Heart right ventricle (tissue), 16 donors: ENCODE data around the gene TTLL1. TPM values are rescaled to one million over a fixed set of nuclear protein-coding genes. Genes with fewer than 3 reads are reported as not detected.

Experiments used
- ATAC-seq, 8 donors: fragments of 200-7000 bp; cut with Tn5 transposase; one replicate each; pipeline ENCODE4 v1.9.1; 2020; ENCODE audit warnings: mild to moderate bottlenecking in 8 of 8, moderate library complexity in 8 of 8, moderate number of reproducible peaks in 1 of 8
- DNase-seq, 2 donors: peaks; one replicate each; pipeline ENCODE4 v3.0.0-alpha.2; 2020
- H3K27ac ChIP-seq, 10 donors: fragments of 200-600 bp; sonication (generic) in 2 of 10; one replicate each; pipeline versions ENCODE4 v1.5.0 to v1.8.0; 2020 to 2022; ENCODE audit warnings: mild to moderate bottlenecking in 3 of 10
- H3K27me3 ChIP-seq, 7 donors: fragments of 200-600 bp; one replicate each; pipeline ENCODE4 v1.8.0; 2021 to 2022; ENCODE audit warnings: mild to moderate bottlenecking in 2 of 7
- H3K36me3 ChIP-seq, 9 donors: fragments of 200-600 bp; sonication (generic) in 1 of 9; one replicate each; pipeline versions ENCODE4 v1.5.0 to v1.8.0; 2020 to 2022; ENCODE audit warnings: mild to moderate bottlenecking in 2 of 9
- H3K4me1 ChIP-seq, 9 donors: fragments of 200-600 bp; sonication (generic) in 1 of 9; one replicate each; pipeline versions ENCODE4 v1.5.0 to v1.8.0; 2020 to 2022; ENCODE audit warnings: mild to moderate bottlenecking in 4 of 9
- H3K4me3 ChIP-seq, 10 donors: fragments of 200-600 bp; sonication (generic) in 2 of 10; one replicate each; pipeline versions ENCODE4 v1.5.0 to v1.8.0; 2020 to 2022; ENCODE audit warnings: mild to moderate bottlenecking in 7 of 10, moderate library complexity in 2 of 10
- H3K9me3 ChIP-seq, 11 donors: fragments of 200-600 bp in 10 of 11; sonication (generic) in 2 of 11; one replicate each; pipeline versions ENCODE4 v1.5.0 to v1.8.0; 2013 to 2022; ENCODE audit warnings: mild to moderate bottlenecking in 2 of 11, control low read depth in 1 of 11, moderate library complexity in 1 of 11
- CTCF ChIP-seq, 9 donors: fragments of 200-600 bp; sonication (generic) in 2 of 9; IDR thresholded peaks; one replicate each; pipeline versions ENCODE4 v1.5.0 to v1.8.0; 2021 to 2022; ENCODE audit warnings: antibody characterized with exemption in 9 of 9, mild to moderate bottlenecking in 5 of 9, moderate library complexity in 1 of 9
- WGBS, 2 donors: extraction: QIAGEN DNeasy Blood & Tissue Kit; methylation state at CpG; one replicate each; pipeline ENCODE4 v1.1.7; 2013; ENCODE audit warnings: inconsistent platforms in 1 of 2; 5-methylcytosine and 5-hydroxymethylcytosine counted together
- intact Hi-C, 10 donors: fragments of 100-400 bp; cut with DNase I; formaldehyde crosslinking; loops; one replicate each; pipeline versions ENCODE4 v1.11.1 to v1.14.2; 2022
- polyA plus RNA-seq, 2 donors: library from polyadenylated mRNA; stranded (reverse); fragments of 200-250 nt; gene quantifications; one replicate each; pipeline ENCODE4 v1.2.3, GENCODE V29; 2013
- total RNA-seq, 10 donors: library from RNA; stranded (reverse); fragmentation: NEBNext Ultra II Directional in 3 of 10; extraction: Animal tissue kit (Norgen Biotek cat#: 25700) in 3 of 10; gene quantifications; one replicate each; pipeline versions ENCODE4 v1.2.1 to v1.2.4, GENCODE V29; 2021 to 2023
- donor health status: Arrhythmogenic right ventricular cardiomyopathy.
- donor health status: ischemic (EF 13 %, LVEDD 7.1; RV severe dilation, severe dysfunction).
- donor health status: healthy with polysubstance abuse.
- donor health status: DM: no; HTN: yes; CAD: no.
- donor health status: DM: no; HTN: no; CAD: no.
- donor health status: ischemic (EF 25% LVEDD 6.9; RV normal size, moderate dysfunction).
- donor health status: ischemic (EF 25% LVEDD 5.7; RV mildly dilated, moderate dysfunction).
- donor health status: healthy.
- donor health status: DM: yes; HTN: yes; CAD: no.
- donor health status: Ischemic cardiomyopathy.
- donor health status: ischemic (EF 35%, LVEDD 5.7; RV mildly dilated, moderate dysfunction).
- donor health status: nonischemic (EF 11% LVEDD 7.7; RV severe dilation, severe dysfunction).
- donor health status: DM: yes; HTN: yes; CAD: no.
- donor health status: PGD.
- donor health status: ischemic (EF 29% LVEDD 5.4; RV normal size, mild dysfunction).
- donor health status: nonischemic (EF 23%, LVEDD 6.1; RV moderate dilation, normal function).

Gene TTLL1
- total and polyA plus RNA-seq, 12 donors = 4.5 to 14.5 (median 10.6) TPM

GRCh38 chr22:43006016-43006505 is 83.1 kb downstream of the TTLL1 start:
- ATAC-seq = no peak

GRCh38 chr22:43005106-43005505 is 84.1 kb downstream of the TTLL1 start:
- H3K9me3 ChIP-seq = no peaks in the 10 kb centered on the region
- intact Hi-C loops = no loop called here
- H3K27me3 ChIP-seq = no peaks in the 10 kb centered on the region
- peaks cover 22 to 89% (median 69%) of the 10 kb centered on the region in 9 donors for H3K4me1 ChIP-seq
- WGBS, 2 donors = 75 to 83% methylated on average over 2 of the region's 2 CpGs
- ATAC-seq (no peak), DNase-seq (no peak)
- H3K27ac ChIP-seq = peak overlapping the region in 1 of 10 donors; percentile 14
- H3K4me3 ChIP-seq = no peak overlapping the region
- TF ChIP-seq CTCF (IDR thresholded peaks at IDR 0.05) = no peak
- no peaks in the 10 kb centered on the region for H3K36me3 ChIP-seq

More at GRCh38 chr22:43006016-43006505, 83.1 kb downstream of the TTLL1 start:
- Histone ChIP-seq H3K36me3 (no peaks in the 10 kb centered on the region), H3K4me1 (peaks cover 17 to 83% (median 59%) of the 10 kb centered on the region in 9 donors), H3K27me3 (no peaks in the 10 kb centered on the region), H3K4me3 (no peak overlapping the region), H3K9me3 (no peaks in the 10 kb centered on the region), H3K27ac (no peak overlapping the region)
- TF ChIP-seq CTCF (IDR thresholded peaks at IDR 0.05) = no peak
- intact Hi-C loops = no loop called here
- 97 to 99% methylated on average over 5 of the region's 5 CpGs for WGBS, 2 donors
- DNase-seq = no peak

- WGBS, 2 donors = 73 to 74% methylated on average over 13 of the region's 13 CpGs
- ATAC-seq (no peak), DNase-seq (no peak)
- Histone ChIP-seq H3K27ac (peak overlapping the region in 1 of 10 donors; percentile 14), H3K4me3 (no peak overlapping the region), H3K27me3 (no peaks in the 10 kb centered on the region), H3K4me1 (peaks cover 24 to 89% (median 74%) of the 10 kb centered on the region in 9 donors), H3K9me3 (no peaks in the 10 kb centered on the region), H3K36me3 (no peaks in the 10 kb centered on the region)
- intact Hi-C loops = no loop called here
- TF ChIP-seq CTCF (IDR thresholded peaks at IDR 0.05) = no peak
Measured at GRCh38 chr22:43004362-43005035, 84.7 kb downstream of the TTLL1 start.

GRCh38 chr22:43002202-43002586 is 87.0 kb downstream of the TTLL1 start:
- intact Hi-C loops = no loop called here
- DNase-seq (no peak), ATAC-seq (peak in 2 of 8 donors; percentile 10 to 21)
- peaks cover 18 to 80% (median 61%) of the 10 kb centered on the region in 9 donors for H3K4me1 ChIP-seq
- peaks cover 0 to 10% (median 0%) of the 10 kb centered on the region in 11 donors for H3K9me3 ChIP-seq
- H3K27ac ChIP-seq = peak overlapping the region in 3 of 10 donors; percentile 25 to 73 (median 35)
- no peak overlapping the region for H3K4me3 ChIP-seq
- 32 to 36% methylated on average over 5 of the region's 5 CpGs for WGBS, 2 donors
- no peak for TF ChIP-seq CTCF (IDR thresholded peaks at IDR 0.05)
- H3K27me3 ChIP-seq = no peaks in the 10 kb centered on the region
- H3K36me3 ChIP-seq = no peaks in the 10 kb centered on the region
